HG02642 (cell line): Measurements from ENCODE around the gene BRPF3.

Experiments
- ATAC-seq: cut with Tn5 transposase; IDR thresholded peaks from one replicate; pipeline ENCODE4 v1.9.1; 2021; ENCODE audit warnings: mild to moderate bottlenecking; ENCODE audit not compliant: unreplicated experiment, poor library complexity

BRPF3 gene

DNA sequence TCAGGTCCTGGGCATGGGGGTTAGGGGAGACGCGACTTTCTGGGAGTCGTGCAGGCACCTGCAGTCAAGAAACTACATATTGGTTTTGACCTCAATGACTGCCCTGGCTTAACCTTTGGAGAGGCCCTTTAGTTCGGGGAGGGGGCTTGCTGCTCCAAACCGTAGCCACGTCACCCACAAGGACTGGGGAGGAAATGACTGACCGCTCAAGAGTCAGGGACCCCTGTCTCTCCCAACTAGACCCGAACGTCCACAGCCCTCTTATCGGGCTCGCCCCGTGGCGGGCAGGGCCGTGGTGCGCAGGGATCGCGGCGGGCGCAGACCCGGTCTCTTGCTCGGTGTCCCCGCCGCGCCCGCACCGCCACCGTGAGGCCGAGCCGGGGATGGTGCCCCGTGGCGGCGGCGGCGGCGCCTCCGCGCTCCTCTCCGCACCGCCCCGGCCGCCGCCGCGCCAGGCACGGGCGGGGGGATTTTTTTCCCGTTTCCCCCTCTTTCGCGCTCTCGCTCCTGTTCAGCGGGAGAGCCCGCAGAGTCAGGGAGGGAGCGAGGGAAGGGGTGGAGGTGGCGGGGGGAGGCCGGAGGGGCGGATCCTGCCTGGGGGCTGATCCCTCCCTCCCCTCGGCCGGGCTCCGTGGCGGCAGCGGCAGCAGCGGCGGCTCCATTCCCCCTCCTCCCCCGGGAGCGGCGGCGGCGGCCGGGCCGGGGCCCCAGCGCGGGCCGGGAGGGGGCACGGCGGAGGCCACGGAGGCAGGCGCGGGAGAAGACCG lies at the start of gene BRPF3:
Gene BRPF3, plus strand, starts transcription at position 632 of the 767 bp plus-strand sequence. CDS start 3,579 bp downstream, outside the sequence.
- peak; percentile 69 for ATAC-seq

- ATAC-seq = no peak
Measured at GRCh38 chr6:36147294-36147693, 49.2 kb upstream of the BRPF3 start.

GRCh38 chr6:36149476-36149875 lies 47.1 kb upstream of the BRPF3 start:
- ATAC-seq = no peak

- ATAC-seq = no peak
Measured at GRCh38 chr6:36150283-36150682, 46.3 kb upstream of the BRPF3 start.

DNA sequence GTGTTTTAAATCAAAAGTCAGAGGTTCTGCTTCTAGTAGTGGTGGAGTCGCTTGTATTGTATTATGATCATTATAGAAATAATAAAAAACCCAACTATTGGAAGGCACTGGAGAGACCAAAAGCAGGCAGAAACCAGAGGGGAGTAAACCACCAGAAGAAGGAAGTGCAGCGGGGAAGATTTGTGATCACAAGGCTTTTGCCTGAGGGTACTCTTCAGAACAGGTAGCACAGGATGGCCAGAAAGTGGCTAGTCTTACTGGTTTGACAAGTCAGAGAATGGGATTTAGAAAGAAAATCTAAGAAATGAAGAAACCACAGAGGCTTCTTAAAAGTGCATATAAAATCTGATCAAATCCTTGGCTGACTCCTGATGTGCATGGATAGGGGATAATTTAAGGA lies 42.3 kb upstream of the BRPF3 start:
- no peak for ATAC-seq

GRCh38 chr6:36155662-36156061 lies 40.9 kb upstream of the BRPF3 start:
- no peak for ATAC-seq

- no peak for ATAC-seq
Measured at GRCh38 chr6:36160147-36160760, 36.3 kb upstream of the BRPF3 start.

DNA sequence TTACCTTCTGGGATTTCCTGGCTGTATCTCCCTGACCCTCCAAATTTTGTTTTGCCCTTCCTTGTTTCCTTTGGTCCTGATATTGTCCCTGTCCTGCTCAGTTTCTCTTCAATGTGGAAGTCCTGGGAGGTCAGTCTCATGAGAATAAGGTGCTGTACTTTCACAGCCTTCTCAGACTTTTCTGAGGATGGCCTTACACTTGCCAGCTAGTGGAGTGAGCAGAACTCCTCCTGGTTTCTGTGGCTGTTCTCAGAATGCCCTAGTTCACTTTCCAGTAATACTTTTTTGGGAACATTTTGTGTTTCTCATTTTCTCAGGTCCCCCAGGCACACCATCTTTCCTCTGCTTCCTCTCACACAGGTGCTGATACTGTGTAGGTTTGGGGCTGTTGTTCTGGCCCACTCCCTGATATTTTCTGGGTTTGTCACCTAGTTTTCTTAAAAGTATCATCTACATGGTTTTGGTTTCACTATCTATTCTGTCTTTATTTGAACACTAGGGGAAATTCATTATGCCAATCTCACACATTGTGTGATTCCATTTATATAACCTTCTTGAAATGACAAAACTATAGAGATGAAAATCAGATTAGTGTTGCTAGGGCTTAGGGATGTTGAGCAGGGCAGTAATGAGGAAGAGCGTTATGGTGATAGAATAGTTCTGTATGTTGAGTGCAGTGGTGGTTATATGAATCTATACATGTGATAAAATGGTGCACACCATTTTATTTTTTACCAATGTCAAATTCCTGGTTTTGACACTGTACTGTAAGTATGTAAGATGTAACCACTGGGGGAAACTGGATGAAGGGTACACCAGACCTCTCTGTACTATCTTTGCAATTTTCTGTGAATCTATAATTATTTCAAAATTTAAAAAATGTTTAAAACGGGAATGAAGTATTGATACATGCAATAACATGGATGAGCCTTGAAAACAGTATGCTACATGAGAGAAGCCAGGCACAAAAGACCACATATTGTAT lies 27.2 kb upstream of the BRPF3 start:
- no peak for ATAC-seq

DNA sequence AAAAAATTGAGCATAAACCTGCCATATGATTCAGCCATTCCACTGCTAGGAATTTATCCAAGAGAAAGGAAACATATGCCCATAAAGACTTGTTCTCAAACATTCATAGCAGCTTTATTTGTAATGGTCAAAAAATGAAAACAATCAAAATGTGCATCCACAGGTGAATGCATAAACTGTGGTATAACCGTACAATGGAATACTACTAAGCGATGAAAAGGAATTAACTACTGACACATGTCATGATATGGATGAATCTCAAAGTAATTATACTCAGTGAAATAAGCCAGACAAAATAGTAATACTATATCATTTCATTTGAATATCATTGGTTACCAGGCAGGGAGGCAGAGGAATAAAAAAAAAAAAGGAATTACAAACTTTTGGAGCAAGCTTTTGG lies 25.8 kb upstream of the BRPF3 start:
- no peak for ATAC-seq

GRCh38 chr6:36171573-36171972 lies 25.0 kb upstream of the BRPF3 start:
- ATAC-seq = no peak

DNA sequence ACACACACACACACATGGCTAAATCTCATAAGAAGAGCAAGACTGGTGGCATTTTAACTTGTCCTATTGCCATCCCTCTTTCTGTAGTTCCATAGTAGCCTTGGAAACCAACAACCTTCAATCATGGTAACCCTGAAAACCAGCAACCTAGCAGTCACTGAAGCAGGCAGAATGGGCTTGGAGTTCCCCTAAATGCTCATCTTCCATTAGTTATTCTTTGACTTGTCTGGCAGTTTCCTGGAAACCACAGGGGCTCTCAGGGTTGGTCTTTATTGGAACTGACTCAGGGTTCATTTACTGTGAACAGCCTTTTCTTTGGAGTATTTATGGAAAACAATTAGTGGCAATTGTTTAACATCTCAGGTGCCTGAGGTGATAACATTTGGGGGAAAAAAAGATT lies 19.4 kb upstream of the BRPF3 start:
- ATAC-seq = no peak

DNA sequence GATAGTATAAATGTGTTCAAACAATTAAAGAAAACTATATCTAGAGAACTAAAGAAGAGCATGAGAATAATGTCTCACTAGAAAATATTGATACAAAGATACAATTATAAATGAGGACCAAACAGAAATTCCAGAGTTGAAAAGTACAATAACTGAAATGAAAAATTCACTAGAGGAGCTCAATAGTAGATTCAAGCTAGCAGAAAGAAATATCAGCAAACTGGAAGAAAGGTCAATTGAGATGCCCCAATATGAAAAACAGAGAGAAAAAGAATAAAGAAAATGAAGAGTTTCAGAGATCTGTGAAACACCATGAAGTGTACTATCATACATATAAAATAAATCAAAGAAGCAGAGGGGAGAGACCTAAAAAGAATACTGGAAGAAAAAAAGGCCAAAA lies 18.0 kb upstream of the BRPF3 start:
- ATAC-seq = no peak

GRCh38 chr6:36180126-36180525 lies 16.4 kb upstream of the BRPF3 start:
- ATAC-seq = no peak

DNA sequence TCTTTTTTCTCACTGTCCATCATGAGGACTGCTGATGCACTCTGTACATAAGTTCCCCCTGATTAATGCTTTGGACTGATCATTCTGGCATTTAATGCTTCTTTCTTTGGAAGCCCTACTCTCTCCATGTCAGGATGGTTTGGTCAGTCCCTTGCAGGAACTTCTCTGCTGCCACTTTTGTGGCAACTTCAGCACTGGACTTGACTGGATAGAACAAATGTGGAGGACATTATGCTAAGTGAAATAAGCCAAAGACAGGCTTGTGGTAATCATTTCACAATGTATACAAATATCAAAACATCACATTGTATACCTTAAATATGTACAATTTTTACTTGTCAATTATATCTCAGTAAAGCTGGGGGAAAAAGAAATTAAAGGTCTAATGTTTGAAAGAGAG lies 12.2 kb upstream of the BRPF3 start:
- no peak for ATAC-seq

DNA sequence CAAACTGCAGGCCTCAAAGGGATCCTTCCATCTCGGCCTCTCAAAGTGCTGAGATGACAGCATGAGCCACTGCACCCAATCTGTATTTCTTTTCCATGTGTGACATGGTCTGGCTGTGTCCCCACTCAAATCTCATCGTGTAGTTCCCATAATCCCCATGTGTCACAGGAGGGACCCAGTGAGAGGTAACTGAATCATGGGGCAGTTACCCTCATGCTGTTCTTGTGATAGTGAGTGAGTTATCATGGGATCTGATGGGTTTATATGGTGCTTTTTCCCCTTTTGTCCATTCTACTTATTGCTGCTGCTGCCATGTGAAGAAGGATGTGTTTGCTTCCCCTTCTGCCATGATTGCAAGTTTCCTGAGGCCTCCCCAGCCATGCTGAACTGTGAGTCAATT lies 10.3 kb upstream of the BRPF3 start:
- ATAC-seq = no peak

DNA sequence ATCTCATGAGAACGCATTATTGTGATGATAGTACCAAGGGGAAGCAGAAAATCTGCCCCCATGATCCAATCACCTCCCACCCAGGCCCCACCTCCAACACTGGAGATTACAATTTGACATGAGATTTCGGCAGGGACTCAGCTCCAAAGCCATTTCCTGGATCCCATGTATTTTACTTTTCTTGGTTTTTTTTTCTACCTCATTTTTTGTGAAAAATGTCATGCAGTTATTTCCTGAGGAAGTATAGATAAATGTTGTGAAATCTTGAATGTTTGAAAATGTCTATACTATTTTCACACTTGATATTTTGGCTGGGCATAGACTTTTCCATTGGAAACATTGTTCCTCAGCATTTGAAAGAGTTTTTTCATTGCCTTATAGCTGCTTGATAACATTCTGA lies 9.1 kb upstream of the BRPF3 start:
- ATAC-seq = no peak

DNA sequence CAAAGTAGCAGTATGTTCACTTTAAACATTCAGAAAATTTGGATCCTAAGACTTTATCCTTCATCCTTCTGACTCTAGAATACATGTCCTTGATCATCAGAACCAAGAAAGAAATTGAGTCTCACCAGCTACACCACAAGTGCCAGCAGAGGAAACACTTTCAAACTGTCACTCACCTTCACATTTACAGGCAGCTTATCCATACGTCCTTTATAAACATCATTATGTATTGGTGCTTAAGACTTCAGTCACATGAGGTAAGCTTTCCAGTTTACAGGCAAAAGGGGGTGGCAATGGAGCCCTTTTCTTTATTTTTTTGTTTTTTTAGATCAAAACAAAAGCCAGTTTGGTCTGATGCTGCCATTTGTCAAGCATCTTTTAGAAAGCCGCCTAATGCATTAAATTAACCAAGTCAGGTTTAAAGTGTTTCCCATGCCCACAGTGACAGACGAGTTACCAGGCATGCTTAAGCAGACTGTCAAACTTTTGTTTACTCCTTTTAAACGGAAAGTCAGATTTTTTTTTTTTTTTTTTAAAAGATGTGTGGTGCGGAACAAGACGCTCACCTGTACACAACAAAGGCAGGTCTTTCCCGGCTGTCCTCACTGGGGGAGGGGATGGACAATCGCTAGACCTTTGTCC lies 952 bp upstream of the BRPF3 start:
- ATAC-seq = no peak

GRCh38 chr6:36196880-36197548 lies 470 bp downstream of the BRPF3 start:
- ATAC-seq = peak; percentile 93

DNA sequence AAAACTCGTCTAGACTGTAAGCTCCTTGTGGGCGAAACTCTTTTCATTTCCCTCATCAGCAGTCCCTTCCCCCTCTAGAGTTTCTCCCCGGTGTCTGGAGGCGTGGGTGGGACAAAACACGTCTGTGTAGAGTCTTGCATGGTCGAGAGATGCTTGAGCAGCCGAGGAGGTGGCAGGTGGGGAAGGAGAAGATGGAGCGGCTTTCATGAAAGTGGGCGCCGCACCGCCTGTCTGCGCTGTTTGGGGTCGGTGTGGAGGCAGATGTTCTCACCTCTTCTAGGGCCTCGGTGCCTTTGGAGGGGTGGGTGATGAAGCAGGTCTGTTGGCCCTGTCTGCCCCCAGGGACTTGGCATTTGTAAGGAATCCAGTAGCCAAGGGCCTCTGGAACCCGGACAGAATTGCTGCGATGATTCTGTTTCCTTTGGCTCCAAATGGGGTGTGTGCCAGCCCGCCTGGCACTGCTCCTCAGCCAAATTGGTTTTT lies 1.2 kb downstream of the BRPF3 start:
- ATAC-seq = no peak

DNA sequence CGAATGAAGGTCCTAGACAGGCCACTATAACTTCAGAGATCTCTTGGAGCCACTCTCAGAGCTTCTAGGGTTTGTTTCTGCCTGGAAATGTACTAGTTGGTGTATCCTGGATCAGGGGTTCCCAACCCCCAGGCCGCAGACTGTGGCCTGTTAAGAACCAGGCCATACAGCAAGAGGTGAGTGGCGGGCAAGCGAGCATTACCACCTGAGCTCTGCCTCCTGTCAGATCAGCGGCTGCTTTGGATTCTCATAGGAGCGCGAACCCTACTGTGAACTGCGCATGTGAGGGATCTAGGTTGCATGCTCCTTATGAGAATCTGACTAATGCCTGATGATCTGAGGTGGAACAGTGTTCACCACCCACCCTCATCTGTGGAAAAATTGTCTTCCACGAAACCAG lies 2.4 kb downstream of the BRPF3 start:
- ATAC-seq = no peak
